HG02852 (cell line): Measurements from ENCODE around the gene SKIDA1.

Source experiments
- ATAC-seq: cut with Tn5 transposase; IDR thresholded peaks from one replicate; pipeline ENCODE4 v1.9.1; 2021; ENCODE audit warnings: mild to moderate bottlenecking, moderate library complexity; ENCODE audit not compliant: unreplicated experiment

The SKIDA1 gene

GRCh38 chr10:21487416-21488180 lies 37.9 kb downstream of the SKIDA1 start:
- no peak for ATAC-seq

- ATAC-seq: no peak
Measured at GRCh38 chr10:21482821-21483220, 42.7 kb downstream of the SKIDA1 start.

- no peak for ATAC-seq
Measured at GRCh38 chr10:21481407-21481806, 44.1 kb downstream of the SKIDA1 start.

GRCh38 chr10:21479570-21480315 lies 45.7 kb downstream of the SKIDA1 start:
- no peak for ATAC-seq

- ATAC-seq: no peak
Measured at GRCh38 chr10:21475393-21475792, 50.1 kb downstream of the SKIDA1 start.

- ATAC-seq: no peak
Measured at GRCh38 chr10:21473541-21473940, 51.9 kb downstream of the SKIDA1 start.

- ATAC-seq: no peak
Measured at GRCh38 chr10:21473135-21473534, 52.3 kb downstream of the SKIDA1 start.

- no peak for ATAC-seq
Measured at GRCh38 chr10:21468086-21468485, 57.4 kb downstream of the SKIDA1 start.

- ATAC-seq: no peak
Measured at GRCh38 chr10:21467633-21468032, 57.8 kb downstream of the SKIDA1 start.

- ATAC-seq: no peak
Measured at GRCh38 chr10:21464134-21464533, 61.3 kb downstream of the SKIDA1 start.
